HG02943 (cell line): ENCODE results near the gene OCA2.
"Not testable (repeated sequence)": the region's sequence is repeated elsewhere in the genome, so short reads cannot be mapped to it uniquely, and the experiment has no call there.

Experiments used
- ATAC-seq: cut with Tn5 transposase; IDR thresholded peaks from one replicate; pipeline ENCODE4 v1.9.1; 2021; ENCODE audit warnings: mild to moderate bottlenecking, low read depth, moderate library complexity; ENCODE audit not compliant: unreplicated experiment

Gene OCA2

GRCh38 chr15:27757052-27757451, 342.1 kb downstream of the OCA2 start:
- no peak for ATAC-seq

GRCh38 chr15:27752691-27753090, 346.4 kb downstream of the OCA2 start:
- ATAC-seq = no peak

GRCh38 chr15:27747997-27748396, 351.1 kb downstream of the OCA2 start:
- no peak for ATAC-seq

GRCh38 chr15:27746401-27746955, 352.6 kb downstream of the OCA2 start:
- no peak for ATAC-seq

GRCh38 chr15:27744641-27745040, 354.5 kb downstream of the OCA2 start:
- no peak for ATAC-seq

GRCh38 chr15:27743638-27744037, 355.5 kb downstream of the OCA2 start:
- no peak for ATAC-seq

- no peak for ATAC-seq
Measured at GRCh38 chr15:27742751-27743477, 356.2 kb downstream of the OCA2 start.

- ATAC-seq = no peak
Measured at GRCh38 chr15:27741226-27741860, 357.8 kb downstream of the OCA2 start.

- ATAC-seq = no peak
Measured at GRCh38 chr15:27734785-27735495, 364.2 kb downstream of the OCA2 start.

GRCh38 chr15:27731776-27732175, 367.3 kb downstream of the OCA2 start:
- no peak for ATAC-seq

GRCh38 chr15:27730868-27731267, 368.2 kb downstream of the OCA2 start:
- ATAC-seq = no peak

GRCh38 chr15:27725731-27726130, 373.4 kb downstream of the OCA2 start:
- ATAC-seq = no peak

- ATAC-seq = no peak
Measured at GRCh38 chr15:27723821-27724220, 375.3 kb downstream of the OCA2 start.

- no peak for ATAC-seq
Measured at GRCh38 chr15:27722102-27722501, 377.0 kb downstream of the OCA2 start.

GRCh38 chr15:27714675-27715074, 384.4 kb downstream of the OCA2 start:
- ATAC-seq = no peak

GRCh38 chr15:27713850-27714249, 385.3 kb downstream of the OCA2 start:
- ATAC-seq = not testable (repeated sequence)

- ATAC-seq = no peak
Measured at GRCh38 chr15:27707257-27707656, 391.9 kb downstream of the OCA2 start.

GRCh38 chr15:27706300-27706699, 392.8 kb downstream of the OCA2 start:
- no peak for ATAC-seq

- ATAC-seq = no peak
Measured at GRCh38 chr15:27705056-27705455, 394.1 kb downstream of the OCA2 start.
